ENCODE data around the gene ZFP64. TPM values are rescaled to one million over a fixed set of nuclear protein-coding genes. Genes with fewer than 3 reads are reported as not detected.
"Not testable (repeated sequence)": the region's sequence is repeated elsewhere in the genome, so short reads cannot be mapped to it uniquely, and the experiment has no call there.

Gene ZFP64
- total RNA-seq, 1 experiment from 2014 or later: 49.8 TPM

DNA sequence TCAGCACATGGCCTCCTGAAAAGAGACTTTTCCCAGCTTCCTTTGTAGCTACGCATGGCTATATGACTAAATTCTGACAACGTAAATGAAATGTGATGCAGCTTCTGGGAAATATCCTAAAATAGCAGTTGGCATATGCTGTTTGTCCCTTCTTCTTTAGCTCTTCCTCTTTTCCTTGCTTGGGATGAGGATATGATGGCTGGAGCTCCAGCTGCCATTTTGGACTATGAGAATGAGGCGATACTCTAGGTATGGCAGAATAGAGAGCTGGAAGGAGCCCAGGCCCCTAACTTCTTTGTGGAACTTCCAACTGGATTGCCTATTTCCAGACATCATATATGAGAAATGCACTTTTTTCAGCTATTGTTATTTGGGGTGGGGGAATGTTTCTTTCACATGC is 5.3 kb upstream of the ZFP64 start:
- no peak for DNase-seq
- ChIA-PET CTCF (no interaction called here), POLR2A (ENCODE audit: unreplicated experiment) (no interaction called here)
- BruUV-seq (replicated peaks): no TSS peak
- intact Hi-C loops (cut with micrococcal nuclease; ENCODE audit: unreplicated experiment): no loop called here
- Histone ChIP-seq H3K4me2 (no peak overlapping the region), H3F3A (ENCODE audit: insufficient read depth, low read depth) (0 out of 2 replicates have a peak, but pooled peaks cover 7% of the 10 kb centered on the region), H3K4me1 (replicated peaks; ENCODE audit: insufficient read depth) (peaks cover 7% of the 10 kb centered on the region; the same call in 1 of the 2 replicates), H3K9me3 (ENCODE audit: insufficient read depth, low read depth) (no peaks in the 10 kb centered on the region), H3K27ac (no peak overlapping the region), H2AFZ (no peak overlapping the region), H3K79me2 (ENCODE audit: low read depth) (no peaks in the 10 kb centered on the region), H3K4me3 (no peak overlapping the region), H3K27me3 (ENCODE audit: insufficient read depth, low read depth) (no peaks in the 10 kb centered on the region), H4K20me1 (ENCODE audit: insufficient read depth) (no peaks in the 10 kb centered on the region), H3K36me3 (ENCODE audit: low read depth) (no peaks in the 10 kb centered on the region), H3K9me2 (ENCODE audit: insufficient read depth) (no peaks in the 10 kb centered on the region)
- no peak for TF ChIP-seq EZH2 (IDR thresholded peaks at IDR 0.05; ENCODE audit: low read depth)
- TF ChIP-seq, protein P1, sequence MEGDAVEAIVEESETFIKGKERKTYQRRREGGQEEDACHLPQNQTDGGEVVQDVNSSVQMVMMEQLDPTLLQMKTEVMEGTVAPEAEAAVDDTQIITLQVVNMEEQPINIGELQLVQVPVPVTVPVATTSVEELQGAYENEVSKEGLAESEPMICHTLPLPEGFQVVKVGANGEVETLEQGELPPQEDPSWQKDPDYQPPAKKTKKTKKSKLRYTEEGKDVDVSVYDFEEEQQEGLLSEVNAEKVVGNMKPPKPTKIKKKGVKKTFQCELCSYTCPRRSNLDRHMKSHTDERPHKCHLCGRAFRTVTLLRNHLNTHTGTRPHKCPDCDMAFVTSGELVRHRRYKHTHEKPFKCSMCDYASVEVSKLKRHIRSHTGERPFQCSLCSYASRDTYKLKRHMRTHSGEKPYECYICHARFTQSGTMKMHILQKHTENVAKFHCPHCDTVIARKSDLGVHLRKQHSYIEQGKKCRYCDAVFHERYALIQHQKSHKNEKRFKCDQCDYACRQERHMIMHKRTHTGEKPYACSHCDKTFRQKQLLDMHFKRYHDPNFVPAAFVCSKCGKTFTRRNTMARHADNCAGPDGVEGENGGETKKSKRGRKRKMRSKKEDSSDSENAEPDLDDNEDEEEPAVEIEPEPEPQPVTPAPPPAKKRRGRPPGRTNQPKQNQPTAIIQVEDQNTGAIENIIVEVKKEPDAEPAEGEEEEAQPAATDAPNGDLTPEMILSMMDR (conservative IDR thresholded peaks at IDR 0.05): no peak

DNA sequence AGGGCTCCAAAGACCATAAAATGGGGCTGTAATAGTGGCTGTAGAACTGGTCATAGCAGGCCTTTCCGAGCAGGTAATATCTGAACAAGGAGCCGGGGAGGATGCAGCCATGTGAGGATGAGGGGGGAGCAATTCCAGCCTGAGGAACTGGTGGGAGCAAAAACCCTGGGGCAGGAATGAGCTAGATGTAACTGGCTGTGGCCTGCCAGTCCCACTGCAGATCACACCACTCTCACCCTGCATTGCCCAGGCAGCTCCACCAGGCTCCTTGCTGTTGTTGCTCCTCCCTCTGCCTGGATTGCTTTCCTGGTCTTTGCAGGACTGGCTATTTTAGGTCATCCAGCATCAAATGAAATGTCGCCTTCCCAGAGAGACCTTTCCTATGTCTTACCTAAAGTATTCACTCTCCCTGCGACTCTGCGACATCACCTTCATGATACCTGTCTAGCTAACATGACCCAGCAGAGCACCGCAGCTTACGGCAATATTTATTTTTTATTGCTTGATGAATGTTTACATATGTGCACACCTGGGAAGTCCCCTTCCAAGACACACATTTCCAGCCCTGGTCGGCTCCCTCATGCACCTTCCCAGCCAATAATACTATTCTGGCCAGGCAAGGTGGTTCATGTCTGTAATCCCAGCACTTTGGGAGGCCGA is 2.4 kb upstream of the ZFP64 start:
- Histone ChIP-seq H3K79me2 (ENCODE audit: low read depth) (peaks cover 20% of the 10 kb centered on the region), H3K4me3 (no peak overlapping the region), H3K9me2 (ENCODE audit: insufficient read depth) (no peaks in the 10 kb centered on the region), H3K4me2 (no peak overlapping the region), H4K20me1 (ENCODE audit: insufficient read depth) (peaks cover 10% of the 10 kb centered on the region; the same call in 1 of the 2 replicates), H3K4me1 (replicated peaks; ENCODE audit: insufficient read depth) (peaks cover 18% of the 10 kb centered on the region), H3F3A (ENCODE audit: insufficient read depth, low read depth) (peaks cover 6% of the 10 kb centered on the region; the same call in 1 of the 2 replicates), H3K27me3 (ENCODE audit: insufficient read depth, low read depth) (no peaks in the 10 kb centered on the region), H2AFZ (no peak overlapping the region), H3K36me3 (ENCODE audit: low read depth) (no peaks in the 10 kb centered on the region), H3K27ac (no peak overlapping the region), H3K9me3 (ENCODE audit: insufficient read depth, low read depth) (no peaks in the 10 kb centered on the region)
- CTCF ChIA-PET: no interaction called here
- no TSS peak for BruUV-seq (replicated peaks)
- no peak for DNase-seq
- TF ChIP-seq EZH2 (IDR thresholded peaks at IDR 0.05; ENCODE audit: low read depth): no peak
- TF ChIP-seq, protein P1 (conservative IDR thresholded peaks at IDR 0.05): no peak
- POLR2A ChIA-PET (ENCODE audit: unreplicated experiment): no interaction called here
- intact Hi-C loops (cut with micrococcal nuclease; ENCODE audit: unreplicated experiment): no loop called here

DNA sequence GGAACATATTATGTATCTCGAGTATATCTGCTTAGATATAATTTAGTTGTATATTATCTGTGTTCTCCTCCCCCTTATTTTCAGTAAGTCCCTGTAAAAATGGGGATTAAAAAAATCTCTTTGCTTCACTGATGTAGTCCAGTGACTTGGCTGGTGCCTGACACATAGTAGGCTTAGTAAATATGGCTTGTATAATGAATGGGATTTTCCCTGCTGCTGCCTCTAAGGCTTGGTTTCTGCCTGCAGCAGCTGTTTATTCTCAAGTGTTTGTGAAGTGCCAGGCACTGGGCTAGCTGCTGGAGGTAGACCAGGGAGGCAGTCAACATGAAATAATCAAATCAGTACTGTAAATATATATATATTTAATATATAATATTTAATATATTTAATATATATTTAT is 1.6 kb upstream of the ZFP64 start:
- H3K36me3 ChIP-seq (ENCODE audit: low read depth): no peaks in the 10 kb centered on the region
- intact Hi-C loops (cut with micrococcal nuclease; ENCODE audit: unreplicated experiment): no loop called here
- no peaks in the 10 kb centered on the region for H3K9me2 ChIP-seq (ENCODE audit: insufficient read depth)
- CTCF ChIA-PET: interaction anchor here (0.7 kb wide), 1 partner anchor 981 kb away, joined by 3 read pairs; no protein-coding TSS in a partner anchor
- peak overlapping the region; percentile 93; the same call in 1 of the 2 replicates for H3K4me2 ChIP-seq
- DNase-seq: no peak
- H3K9me3 ChIP-seq (ENCODE audit: insufficient read depth, low read depth): no peaks in the 10 kb centered on the region
- no TSS peak for BruUV-seq (replicated peaks)
- peak overlapping the region; percentile 92; the same call in 1 of the 2 replicates for H2AFZ ChIP-seq
- POLR2A ChIA-PET (ENCODE audit: unreplicated experiment): no interaction called here
- H3F3A ChIP-seq (ENCODE audit: insufficient read depth, low read depth): peaks cover 6% of the 10 kb centered on the region; the same call in 1 of the 2 replicates
- TF ChIP-seq, protein P1 (conservative IDR thresholded peaks at IDR 0.05): no peak
- TF ChIP-seq EZH2 (IDR thresholded peaks at IDR 0.05; ENCODE audit: low read depth): no peak
- H3K4me3 ChIP-seq: no peak overlapping the region
- no peak overlapping the region for H3K27ac ChIP-seq
- H3K27me3 ChIP-seq (ENCODE audit: insufficient read depth, low read depth): no peaks in the 10 kb centered on the region
- peaks cover 10% of the 10 kb centered on the region; the same call in 1 of the 2 replicates for H4K20me1 ChIP-seq (ENCODE audit: insufficient read depth)
- H3K4me1 ChIP-seq (replicated peaks; ENCODE audit: insufficient read depth): peaks cover 18% of the 10 kb centered on the region
- peaks cover 28% of the 10 kb centered on the region for H3K79me2 ChIP-seq (ENCODE audit: low read depth)

DNA sequence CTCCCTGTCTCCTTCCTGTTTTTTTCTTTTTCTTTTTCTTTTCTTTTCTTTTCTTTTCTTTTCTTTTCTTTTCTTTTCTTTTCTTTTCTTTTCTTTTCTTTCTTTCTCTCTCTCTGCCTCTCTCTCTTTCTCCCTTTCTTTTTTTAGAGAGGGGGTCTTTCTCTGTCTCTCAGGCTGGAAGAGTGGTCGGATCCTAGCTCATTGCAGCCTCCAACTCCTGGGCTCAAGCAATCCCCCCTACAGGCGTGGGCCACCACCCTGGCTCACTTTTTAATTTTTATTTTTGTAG is 1.1 kb upstream of the ZFP64 start:
- H3F3A ChIP-seq (ENCODE audit: insufficient read depth, low read depth); intact Hi-C loops (cut with micrococcal nuclease; ENCODE audit: unreplicated experiment); H3K9me3 ChIP-seq (ENCODE audit: insufficient read depth, low read depth); DNase-seq; H3K27me3 ChIP-seq (ENCODE audit: insufficient read depth, low read depth); POLR2A ChIA-PET (ENCODE audit: unreplicated experiment); H4K20me1 ChIP-seq (ENCODE audit: insufficient read depth); H3K36me3 ChIP-seq (ENCODE audit: low read depth); H3K27ac ChIP-seq; BruUV-seq (replicated peaks); H3K9me2 ChIP-seq (ENCODE audit: insufficient read depth): not testable (repeated sequence)
- Histone ChIP-seq H2AFZ (peak overlapping the region; percentile 92), H3K79me2 (ENCODE audit: low read depth) (peaks cover 32% of the 10 kb centered on the region), H3K4me2 (peak overlapping the region; percentile 93), H3K4me3 (peak overlapping the region; percentile 75; the same call in 1 of the 2 replicates), H3K4me1 (replicated peaks; ENCODE audit: insufficient read depth) (peaks cover 18% of the 10 kb centered on the region)
- CTCF ChIA-PET: interaction anchor here (0.6 to 0.7 kb wide), 2 partner anchors 672 to 981 kb away, joined by 3 read pairs; no protein-coding TSS in a partner anchor

All from PC-9 (cell line).